Fibroblast of mammary gland (primary cell): ENCODE results near the gene CD4.

Source experiments
- DNase-seq: peaks from one replicate; pipeline ENCODE4 v3.0.0-alpha.2; 2010; ENCODE audit warnings: low read depth
- H3K4me3 ChIP-seq: 2 replicates; pipeline ENCODE4 v1.5.1; 2011; ENCODE audit warnings: low read depth, mild to moderate bottlenecking, low read length, moderate library complexity; ENCODE audit not compliant: control insufficient read depth
- CTCF ChIP-seq: conservative IDR thresholded peaks from 2 replicates; pipeline ENCODE4 v1.5.1; 2011; ENCODE audit warnings: low read depth, low read length, inconsistent platforms; ENCODE audit not compliant: control insufficient read depth, insufficient read depth

The CD4 gene

GRCh38 chr12:6838854-6839253, 49.5 kb downstream of the CD4 start:
- TF ChIP-seq CTCF: no peak
- no peak for DNase-seq
- H3K4me3 ChIP-seq: no peak overlapping the region

- no peak for TF ChIP-seq CTCF
- DNase-seq: no peak
- H3K4me3 ChIP-seq: no peak overlapping the region
These were observed 50.3 kb downstream of the CD4 start for GRCh38 chr12:6839482-6840201.

- no peak overlapping the region for H3K4me3 ChIP-seq
- DNase-seq: no peak
- TF ChIP-seq CTCF: no peak
These were observed 51.0 kb downstream of the CD4 start for GRCh38 chr12:6840330-6840729.

- no peak for TF ChIP-seq CTCF
- no peak within 1 kb of the TSS for H3K4me3 ChIP-seq
- no peak for DNase-seq
These were observed 51.6 kb downstream of the CD4 start, which contains the start of gene GNB3 for GRCh38 chr12:6840761-6841515. Gene GNB3, plus strand, starts transcription at chr12:6840925. Its CDS starts 363 bp downstream, at chr12:6841288.

GRCh38 chr12:6842075-6842474, 52.7 kb downstream of the CD4 start:
- H3K4me3 ChIP-seq: no peak overlapping the region
- no peak for DNase-seq
- TF ChIP-seq CTCF: no peak

- no peak for TF ChIP-seq CTCF
- no peak overlapping the region for H3K4me3 ChIP-seq
- no peak for DNase-seq
These were observed 54.0 kb downstream of the CD4 start for GRCh38 chr12:6843118-6843902.
